Adrenal gland (tissue), 12 donors: ENCODE data around the gene LRP1. TPM values are rescaled to one million over a fixed set of nuclear protein-coding genes. Genes with fewer than 3 reads are reported as not detected.
A peak's percentile ranks its signal among the peaks of the same experiment; 100 is the strongest.

Source experiments
- DNase-seq, 7 donors: peaks; one replicate each; pipeline ENCODE4 v3.0.0-alpha.2; 2019 to 2020
- H3K27ac ChIP-seq, 5 donors: fragments of 200-600 bp; sonication (generic) in 4 of 5; 1 replicate in 3 of 5; 2 replicates in 2 of 5; pipeline versions ENCODE4 v1.5.1 to v1.8.0; 2016 to 2020; ENCODE audit warnings: mild to moderate bottlenecking in 1 of 5
- H3K27me3 ChIP-seq: fragments of 200-600 bp; 2 replicates; pipeline ENCODE4 v1.8.0; 2021
- H3K36me3 ChIP-seq, 2 donors: fragments of 200-600 bp; replicated peaks in 1 of 2; 1 replicate in 1 of 2; 2 replicates in 1 of 2; pipeline versions ENCODE4 v1.5.1 to v1.8.0; 2018 to 2022
- H3K4me1 ChIP-seq, 2 donors: fragments of 200-600 bp; replicated peaks in 1 of 2; 1 replicate in 1 of 2; 2 replicates in 1 of 2; pipeline versions ENCODE4 v1.5.1 to v1.8.0; 2018 to 2021
- H3K4me3 ChIP-seq, 4 donors: fragments of 200-600 bp; sonication (generic) in 3 of 4; one replicate each; pipeline ENCODE4 v1.5.1; 2016 to 2018
- H3K9me3 ChIP-seq, 3 donors: fragments of 200-600 bp; sonication (generic) in 1 of 3; replicated peaks in 1 of 3; 1 replicate in 2 of 3; 2 replicates in 1 of 3; pipeline versions ENCODE4 v1.5.1 to v1.8.0; 2016 to 2021
- POLR2A ChIP-seq, 2 donors: fragments of 450-650 bp; IDR thresholded peaks; one replicate each; pipeline ENCODE4 v1.6.1; 2017; ENCODE audit warnings: antibody characterized with exemption in 2 of 2, mild to moderate bottlenecking in 2 of 2, moderate library complexity in 1 of 2
- WGBS, 4 donors: extraction: QIAGEN DNeasy Blood & Tissue Kit in 2 of 4; methylation state at CpG; one replicate each; pipeline versions ENCODE4 v1.1.5 to v1.1.7; 2013 to 2017; 5-methylcytosine and 5-hydroxymethylcytosine counted together
- intact Hi-C, 2 donors: fragments of 100-400 bp; cut with DNase I; formaldehyde crosslinking; loops; one replicate each; pipeline versions ENCODE4 v1.14.1 to v1.15.0; 2022 to 2023
- polyA plus RNA-seq, 3 donors: library from polyadenylated mRNA; stranded (reverse); fragments of 200-250 nt in 2 of 3; fragments of 350-450 nt in 1 of 3; fragmentation: Illumina TruSeq in 1 of 3; extraction: RNeasy Lipid Tissue Mini Kit (QIAGEN cat#74804) in 1 of 3; gene quantifications; one replicate each; pipeline ENCODE4 v1.2.3, GENCODE V29; 2013 to 2014
- total RNA-seq, 9 donors: library from RNA; depleted of rRNA in 4 of 9; stranded (reverse); fragments of >200 nt in 4 of 9; fragments of 120-200 nt in 1 of 9; fragmentation: NEBNext Ultra II Directional in 1 of 9; extraction: Animal tissue kit (Norgen Biotek cat#: 25700) in 1 of 9; gene quantifications; one replicate each; pipeline versions ENCODE4 v1.1.0 to v1.2.4, GENCODE V29; 2013 to 2023
- TF ChIP-seq, protein P1 (sequence below), 6 experiments: fragments of 450-650 bp in 4 of 6; fragments of 200-600 bp in 2 of 6; sonication (generic) in 1 of 6; IDR thresholded peaks; 1 replicate in 5 of 6; 2 replicates in 1 of 6; pipeline versions ENCODE4 v1.5.1 to v1.8.0; 2016 to 2021; ENCODE audit warnings: antibody characterized with exemption in 6 of 6, mild to moderate bottlenecking in 2 of 6, moderate library complexity in 1 of 6
- donor health status: healthy with polysubstance abuse.
- donor health status: Bipolar disorder and iron deficiency.
- donor health status: DM: yes; HTN: yes; CAD: no.
- donor health status: DM: no; HTN: no; CAD: no.
- donor health status: DM: no; HTN: no; CAD: no.
- donor health status: DM: yes; HTN: yes; CAD: no.

The LRP1 gene
- total and polyA plus RNA-seq, 12 donors, result 18.4 to 307 (median 138) TPM

DNA sequence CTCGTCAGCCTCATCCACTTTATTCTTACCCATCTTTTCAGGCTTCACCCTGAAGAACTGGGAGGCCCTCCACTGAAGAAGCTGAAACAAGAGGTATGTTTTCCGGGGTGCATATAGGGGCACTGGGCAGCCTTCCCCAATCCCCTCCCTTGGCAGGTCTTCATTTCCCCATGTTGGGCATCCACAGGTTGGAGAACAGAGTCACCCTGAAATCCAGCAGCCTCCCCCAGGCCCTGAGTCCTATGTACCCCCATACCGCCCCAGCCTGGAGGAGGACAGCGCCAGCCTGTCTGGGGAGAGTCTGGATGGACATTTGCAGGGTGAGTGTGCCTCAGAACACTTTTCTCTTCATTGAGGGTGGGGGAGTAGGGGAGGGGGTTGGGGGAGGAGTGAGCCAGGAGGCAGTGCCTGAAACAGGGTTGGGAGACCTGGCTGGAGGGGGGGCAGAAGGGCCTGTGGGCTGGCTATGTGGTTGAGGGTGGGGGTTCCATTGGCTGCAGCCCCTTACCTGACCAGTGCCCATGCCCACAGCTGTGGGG, 35.3 kb upstream of the LRP1 start:
- Histone ChIP-seq H3K4me1 (peaks cover 12 to 47% of the 10 kb centered on the region in 2 donors), H3K36me3 (peaks cover 0 to 61% of the 10 kb centered on the region in 2 donors), H3K27me3 (no peaks in the 10 kb centered on the region), H3K27ac (peak overlapping the region in 2 of 5 donors; percentile 61 to 73), H3K4me3 (no peak overlapping the region), H3K9me3 (no peaks in the 10 kb centered on the region)
- intact Hi-C loops, result no loop called here
- WGBS, 4 donors, result 81 to 94% (median 85%) methylated on average over 3 to 4 of the region's 4 CpGs
- peak in 1 of 7 donors; percentile 22 for DNase-seq
- no peak for TF ChIP-seq POLR2A (IDR thresholded peaks at IDR 0.05)
- TF ChIP-seq, protein P1, sequence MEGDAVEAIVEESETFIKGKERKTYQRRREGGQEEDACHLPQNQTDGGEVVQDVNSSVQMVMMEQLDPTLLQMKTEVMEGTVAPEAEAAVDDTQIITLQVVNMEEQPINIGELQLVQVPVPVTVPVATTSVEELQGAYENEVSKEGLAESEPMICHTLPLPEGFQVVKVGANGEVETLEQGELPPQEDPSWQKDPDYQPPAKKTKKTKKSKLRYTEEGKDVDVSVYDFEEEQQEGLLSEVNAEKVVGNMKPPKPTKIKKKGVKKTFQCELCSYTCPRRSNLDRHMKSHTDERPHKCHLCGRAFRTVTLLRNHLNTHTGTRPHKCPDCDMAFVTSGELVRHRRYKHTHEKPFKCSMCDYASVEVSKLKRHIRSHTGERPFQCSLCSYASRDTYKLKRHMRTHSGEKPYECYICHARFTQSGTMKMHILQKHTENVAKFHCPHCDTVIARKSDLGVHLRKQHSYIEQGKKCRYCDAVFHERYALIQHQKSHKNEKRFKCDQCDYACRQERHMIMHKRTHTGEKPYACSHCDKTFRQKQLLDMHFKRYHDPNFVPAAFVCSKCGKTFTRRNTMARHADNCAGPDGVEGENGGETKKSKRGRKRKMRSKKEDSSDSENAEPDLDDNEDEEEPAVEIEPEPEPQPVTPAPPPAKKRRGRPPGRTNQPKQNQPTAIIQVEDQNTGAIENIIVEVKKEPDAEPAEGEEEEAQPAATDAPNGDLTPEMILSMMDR (IDR thresholded peaks at IDR 0.05), result no peak

DNA sequence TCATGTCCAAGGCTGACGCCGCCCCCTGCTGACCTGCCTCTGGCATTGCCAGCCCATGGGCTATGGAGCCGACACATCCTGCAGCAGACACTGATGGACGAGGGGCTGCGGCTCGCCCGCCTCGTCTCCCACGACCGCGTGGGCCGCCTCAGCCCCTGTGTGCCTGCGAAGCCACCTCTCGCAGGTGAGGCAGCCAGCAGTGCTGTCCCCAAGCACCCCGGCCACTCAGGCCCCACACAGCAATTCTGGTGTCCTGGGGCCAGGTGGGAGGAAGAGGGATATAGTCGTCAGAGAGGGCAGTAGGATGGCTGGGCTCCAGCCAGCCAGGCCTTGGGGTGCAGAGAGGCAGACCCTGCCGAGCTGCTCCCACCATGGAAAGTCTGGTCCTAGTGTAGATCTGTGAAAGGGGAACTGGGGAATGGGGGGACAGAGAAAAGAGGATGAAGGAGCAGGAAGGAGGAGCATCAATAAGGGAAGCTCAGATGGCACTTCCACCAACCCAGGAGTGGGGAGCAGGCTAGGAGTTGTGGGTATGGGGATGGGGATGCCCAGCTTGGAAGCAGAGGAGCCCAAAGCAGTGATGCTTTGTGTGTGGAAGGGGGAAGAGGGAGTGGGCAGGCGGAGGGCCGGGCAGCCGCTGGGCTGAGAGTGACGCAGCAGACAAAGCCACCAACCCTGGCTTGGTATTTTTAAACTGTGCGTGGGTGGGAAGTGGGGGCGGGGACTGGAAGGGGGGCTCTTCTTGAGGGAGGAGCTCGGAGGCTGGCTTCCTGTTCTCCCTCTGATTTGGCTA, 34.7 kb upstream of the LRP1 start:
- TF ChIP-seq, protein P1 (IDR thresholded peaks at IDR 0.05), result peak; percentile 16 to 54 (median 38)
- no peak for TF ChIP-seq POLR2A (IDR thresholded peaks at IDR 0.05)
- intact Hi-C loops, result no loop called here
- 14 to 40% (median 39%) methylated on average over 10 to 24 of the region's 24 CpGs for WGBS, 4 donors
- no peak overlapping the region for H3K4me3 ChIP-seq
- H3K27ac ChIP-seq, result peak overlapping the region in 3 of 5 donors; percentile 47 to 73 (median 61)
- no peaks in the 10 kb centered on the region for H3K27me3 ChIP-seq
- peaks cover 8 to 43% of the 10 kb centered on the region in 2 donors for H3K4me1 ChIP-seq
- H3K36me3 ChIP-seq, result peaks cover 0 to 68% of the 10 kb centered on the region in 2 donors
- H3K9me3 ChIP-seq, result no peaks in the 10 kb centered on the region
- peak; percentile 63 to 89 (median 72) for DNase-seq

DNA sequence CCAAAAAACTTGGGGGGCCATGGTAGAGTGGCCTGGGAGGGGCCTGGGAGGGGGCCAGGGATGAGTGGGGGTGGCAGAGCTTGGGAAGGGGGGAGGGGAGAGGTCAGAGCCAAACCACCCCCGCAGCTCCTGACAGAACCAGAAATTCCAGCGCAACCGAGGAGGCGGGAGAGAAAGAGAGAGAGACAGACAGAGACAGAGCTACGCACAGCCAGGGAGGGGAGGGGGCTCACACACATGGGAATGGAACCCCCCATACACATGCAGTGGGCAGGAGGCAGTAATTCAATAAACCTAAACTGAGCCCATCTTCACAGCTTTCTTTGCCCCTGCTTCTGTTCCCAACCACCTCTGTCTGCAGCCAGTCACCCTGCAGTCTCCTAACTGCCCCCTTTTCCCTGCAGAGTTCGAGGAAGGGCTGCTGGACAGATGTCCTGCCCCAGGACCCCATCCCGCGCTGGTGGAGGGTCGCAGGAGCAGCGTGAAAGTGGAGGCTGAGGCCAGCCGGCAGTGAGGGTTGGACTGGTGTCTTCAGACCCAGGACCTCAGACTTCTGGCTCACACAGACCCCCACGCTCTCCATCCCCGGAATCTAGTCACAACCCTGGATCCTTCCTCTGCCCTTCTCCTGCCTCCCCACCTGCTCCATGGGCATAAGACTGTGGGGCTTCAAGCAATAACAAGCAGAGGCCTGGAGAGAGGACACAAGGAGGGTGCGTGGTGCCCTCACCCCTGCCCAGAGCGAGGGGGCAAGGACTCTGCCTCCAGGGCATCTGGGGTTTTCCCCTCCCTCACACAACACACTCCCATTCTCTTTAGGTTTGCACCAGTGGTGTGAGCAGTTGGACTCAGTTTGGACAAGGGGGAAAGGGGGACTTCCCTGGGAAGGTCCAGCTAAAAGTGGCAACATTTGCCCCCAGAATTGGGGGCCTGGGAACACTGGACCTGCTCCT, 33.8 kb upstream of the LRP1 start:
- no peak overlapping the region for H3K4me3 ChIP-seq
- intact Hi-C loops, result no loop called here
- H3K9me3 ChIP-seq, result no peaks in the 10 kb centered on the region
- H3K27me3 ChIP-seq, result no peaks in the 10 kb centered on the region
- WGBS, 4 donors, result 46 to 53% (median 49%) methylated on average over 9 to 15 of the region's 15 CpGs
- peaks cover 0 to 77% of the 10 kb centered on the region in 2 donors for H3K36me3 ChIP-seq
- H3K4me1 ChIP-seq, result peaks cover 8 to 43% of the 10 kb centered on the region in 2 donors
- peak in 3 of 7 donors; percentile 13 to 54 (median 30) for DNase-seq
- TF ChIP-seq POLR2A (IDR thresholded peaks at IDR 0.05), result peak in 1 of 2 donors; percentile 3
- TF ChIP-seq, protein P1 (IDR thresholded peaks at IDR 0.05), result no peak
- H3K27ac ChIP-seq, result peak overlapping the region in 3 of 5 donors; percentile 47 to 73 (median 61)
